Neural crest cell (in vitro differentiated cells): ENCODE measurements around the gene NFS1. TPM values are rescaled to one million over a fixed set of nuclear protein-coding genes. Genes with fewer than 3 reads are reported as not detected.

ENCODE experiments used
- DNase-seq: peaks from one replicate; pipeline ENCODE4 v3.0.0; 2021; ENCODE audit warnings: low read depth, mixed read lengths, low spot score
- H3K27ac Mint-ChIP-seq: one replicate; pipeline ENCODE4 v1.8.0; 2021; ENCODE audit warnings: mild to moderate bottlenecking, mixed read lengths; ENCODE audit not compliant: unreplicated experiment
- H3K27me3 Mint-ChIP-seq: 2 replicates; pipeline ENCODE4 v1.8.0; 2021; ENCODE audit warnings: low read depth, mild to moderate bottlenecking, mixed read lengths
- H3K36me3 Mint-ChIP-seq: 2 replicates; pipeline ENCODE4 v1.8.0; 2021; ENCODE audit warnings: low read depth, mild to moderate bottlenecking, mixed read lengths
- H3K4me1 Mint-ChIP-seq: 2 replicates; pipeline ENCODE4 v1.8.0; 2021; ENCODE audit warnings: mixed read lengths
- H3K4me3 Mint-ChIP-seq: one replicate; pipeline ENCODE4 v1.8.0; 2021; ENCODE audit warnings: mild to moderate bottlenecking, mixed read lengths
- H3K9me3 Mint-ChIP-seq: 2 replicates; pipeline ENCODE4 v1.8.0; 2021; ENCODE audit warnings: mixed read lengths
- CTCF ChIP-seq: fragments of 200-600 bp; sonication (generic); conservative IDR thresholded peaks from 2 replicates; pipeline ENCODE4 v1.5.0; 2021; ENCODE audit warnings: antibody characterized with exemption, mild to moderate bottlenecking
- total RNA-seq: library from RNA; stranded (reverse); gene quantifications from 2 replicates; pipeline ENCODE4 v1.2.1, GENCODE V29; 2021

The NFS1 gene
- total RNA-seq, 1 donor from 2014 or later, result 21.3 TPM

DNA sequence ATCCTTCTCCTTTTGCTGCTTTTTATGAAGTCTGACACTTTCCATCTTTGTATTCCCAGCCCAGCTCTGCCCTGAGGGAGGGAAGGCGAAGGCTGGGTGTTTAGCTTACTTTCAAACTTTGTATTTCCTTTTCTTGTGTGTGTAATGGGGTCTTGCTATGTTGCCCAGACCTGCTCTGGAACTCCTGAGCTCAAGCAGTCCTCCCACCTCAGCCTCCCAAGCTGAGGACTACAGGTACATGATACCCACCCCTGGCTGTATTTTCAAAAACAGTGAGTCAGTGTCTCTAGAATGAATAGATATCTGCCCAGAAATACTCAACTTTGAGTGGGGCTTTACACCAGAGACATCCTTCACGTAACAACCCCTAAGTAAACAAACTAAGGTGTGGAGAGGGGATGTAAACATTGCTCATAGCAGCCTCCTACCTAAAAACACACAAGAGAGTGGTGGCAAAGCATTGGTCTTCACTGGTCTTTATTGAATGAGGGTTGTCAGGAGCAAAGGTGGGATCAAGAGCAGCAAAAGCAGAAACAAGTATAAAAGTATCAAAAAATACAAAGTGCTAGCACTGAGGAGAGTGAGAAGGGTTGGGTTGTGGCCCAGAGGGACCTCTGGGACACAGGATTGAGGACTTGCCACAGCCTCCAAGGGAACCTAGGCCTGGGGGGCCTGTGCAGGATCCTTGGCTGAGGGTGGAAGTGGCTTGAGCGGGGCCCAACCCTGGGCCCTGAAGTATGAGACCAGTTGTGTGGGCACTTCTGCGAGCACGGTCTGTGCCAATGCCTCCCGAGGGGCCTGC is 73.4 kb downstream of the NFS1 start:
- H3K4me3 Mint-ChIP-seq, result no peak overlapping the region
- H3K4me1 Mint-ChIP-seq, result no peaks in the 10 kb centered on the region
- H3K27me3 Mint-ChIP-seq, result no peaks in the 10 kb centered on the region
- H3K9me3 Mint-ChIP-seq, result no peaks in the 10 kb centered on the region
- H3K27ac Mint-ChIP-seq, result no peak overlapping the region
- no peak for TF ChIP-seq CTCF
- H3K36me3 Mint-ChIP-seq, result peaks cover 35% of the 10 kb centered on the region
- DNase-seq, result no peak

DNA sequence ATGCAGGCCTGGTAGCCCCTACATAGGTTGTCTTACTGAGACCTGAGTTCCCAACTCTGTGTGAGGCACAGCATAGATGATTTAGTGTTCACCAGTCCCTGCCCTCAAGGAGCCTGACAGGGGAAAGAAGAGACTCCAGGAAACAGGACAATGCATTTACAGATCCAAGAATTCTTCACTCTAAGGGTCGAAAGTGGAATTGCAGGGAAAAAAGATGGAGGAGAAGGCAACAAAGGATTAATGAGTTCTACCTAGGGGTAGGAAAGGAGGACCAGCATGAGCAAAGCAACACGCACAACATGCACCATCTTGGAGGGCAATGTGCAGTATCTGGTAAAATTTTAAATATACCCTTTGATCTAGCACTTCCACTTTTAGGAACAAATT is 77.6 kb downstream of the NFS1 start:
- Mint-ChIP-seq H3K4me1 (peaks cover 27% of the 10 kb centered on the region), H3K27ac (no peak overlapping the region), H3K27me3 (peaks cover 28% of the 10 kb centered on the region), H3K4me3 (no peak overlapping the region), H3K9me3 (no peaks in the 10 kb centered on the region), H3K36me3 (peaks cover 16% of the 10 kb centered on the region)
- peak; percentile 22 for TF ChIP-seq CTCF
- no peak for DNase-seq

DNA sequence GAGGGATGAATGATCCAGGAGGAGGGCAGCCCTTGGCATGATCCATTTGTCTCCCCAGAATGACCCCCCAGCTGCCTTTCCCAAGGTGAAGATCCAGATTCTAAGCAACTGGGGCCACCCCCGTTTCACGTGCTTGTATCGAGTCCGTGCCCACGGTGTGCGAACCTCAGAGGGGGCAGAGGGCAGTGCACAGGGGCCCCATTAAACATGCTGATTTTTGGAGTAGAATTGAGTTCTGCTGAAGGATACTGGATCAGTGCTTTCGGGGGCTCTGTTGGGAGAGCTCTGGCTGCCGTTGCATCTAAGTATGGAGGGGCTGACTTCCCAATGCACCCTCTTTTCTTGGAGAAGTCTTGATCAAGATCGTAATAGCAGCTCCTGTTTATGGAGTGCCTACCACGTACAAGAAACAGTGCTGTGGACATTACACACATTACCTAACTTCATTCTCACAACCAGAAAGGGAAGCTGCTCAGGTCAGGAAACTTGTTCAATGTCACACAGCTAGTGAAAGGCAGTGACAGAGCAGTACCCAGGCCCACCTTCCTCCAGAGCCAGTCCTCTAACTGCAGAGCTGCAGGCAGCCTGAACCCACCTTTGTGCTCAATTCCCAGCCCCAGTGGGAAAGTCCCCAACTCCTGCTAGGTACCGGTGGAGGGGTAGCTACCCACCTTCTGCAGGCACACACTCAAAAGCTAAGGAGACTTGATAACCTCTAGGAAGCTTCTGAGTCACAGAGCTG is 78.2 kb downstream of the NFS1 start:
- no peak overlapping the region for H3K27ac Mint-ChIP-seq
- TF ChIP-seq CTCF, result no peak
- peaks cover 32% of the 10 kb centered on the region for H3K27me3 Mint-ChIP-seq
- peaks cover 12% of the 10 kb centered on the region for H3K36me3 Mint-ChIP-seq
- no peak for DNase-seq
- no peaks in the 10 kb centered on the region for H3K9me3 Mint-ChIP-seq
- peaks cover 32% of the 10 kb centered on the region for H3K4me1 Mint-ChIP-seq
- peak overlapping the region; percentile 49 for H3K4me3 Mint-ChIP-seq

DNA sequence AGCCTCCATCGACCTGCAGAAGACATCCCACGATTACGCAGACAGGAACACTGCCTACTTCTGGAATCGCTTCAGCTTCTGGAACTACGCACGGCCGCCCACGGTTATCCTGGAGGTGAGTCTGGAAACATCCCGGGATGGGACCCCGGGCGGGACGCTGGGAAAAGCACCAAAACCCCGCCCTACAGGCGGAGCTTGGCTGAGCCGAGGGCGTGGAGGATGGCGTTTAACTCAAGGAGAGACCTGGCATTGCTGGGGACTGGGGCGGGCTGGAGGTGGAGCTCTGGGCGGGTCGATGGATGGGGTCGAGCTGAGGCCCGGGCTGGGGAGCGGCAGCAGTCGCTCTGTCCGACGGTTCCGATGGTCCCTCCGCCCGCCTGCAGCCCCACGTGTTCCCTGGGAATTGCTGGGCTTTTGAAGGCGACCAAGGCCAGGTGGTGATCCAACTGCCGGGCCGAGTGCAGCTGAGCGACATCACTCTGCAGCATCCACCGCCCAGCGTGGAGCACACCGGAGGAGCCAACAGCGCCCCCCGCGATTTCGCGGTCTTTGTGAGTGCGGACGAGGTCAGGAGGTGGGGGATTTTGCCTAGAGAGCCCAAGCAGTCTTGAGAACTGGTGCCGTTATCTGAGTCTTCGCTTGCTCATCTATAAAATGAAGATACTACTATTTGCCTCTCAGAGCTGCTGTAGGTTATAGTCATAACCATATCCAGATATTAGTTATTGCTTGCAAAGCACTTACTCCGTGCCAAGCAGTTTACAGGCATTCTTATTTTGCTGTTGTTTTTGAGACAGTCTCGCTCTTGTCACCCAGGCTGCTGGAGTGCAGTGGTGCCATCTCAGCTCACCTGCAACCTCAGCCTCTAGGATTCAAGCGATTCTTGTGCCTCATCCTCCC is 79.7 kb downstream of the NFS1 start:
- TF ChIP-seq CTCF, result peak; percentile 61
- peak overlapping the region; percentile 90 for H3K4me3 Mint-ChIP-seq
- peak; percentile 75 for DNase-seq
- H3K9me3 Mint-ChIP-seq, result no peaks in the 10 kb centered on the region
- peaks cover 36% of the 10 kb centered on the region for H3K4me1 Mint-ChIP-seq
- H3K36me3 Mint-ChIP-seq, result peaks cover 5% of the 10 kb centered on the region
- H3K27me3 Mint-ChIP-seq, result peaks cover 35% of the 10 kb centered on the region
- H3K27ac Mint-ChIP-seq, result peak overlapping the region; percentile 84
